NCI-H187 treated with DMSO at 0.1 percent for 48 hours (cell line): ENCODE measurements around the gene MASTL.
"Not testable (repeated sequence)": the region's sequence is repeated elsewhere in the genome, so short reads cannot be mapped to it uniquely, and the experiment has no call there.

ENCODE experiments used
- DNase-seq: peaks from one replicate; lab custom pipeline; 2025; lab: John Stamatoyannopoulos, UW

Gene MASTL

DNA sequence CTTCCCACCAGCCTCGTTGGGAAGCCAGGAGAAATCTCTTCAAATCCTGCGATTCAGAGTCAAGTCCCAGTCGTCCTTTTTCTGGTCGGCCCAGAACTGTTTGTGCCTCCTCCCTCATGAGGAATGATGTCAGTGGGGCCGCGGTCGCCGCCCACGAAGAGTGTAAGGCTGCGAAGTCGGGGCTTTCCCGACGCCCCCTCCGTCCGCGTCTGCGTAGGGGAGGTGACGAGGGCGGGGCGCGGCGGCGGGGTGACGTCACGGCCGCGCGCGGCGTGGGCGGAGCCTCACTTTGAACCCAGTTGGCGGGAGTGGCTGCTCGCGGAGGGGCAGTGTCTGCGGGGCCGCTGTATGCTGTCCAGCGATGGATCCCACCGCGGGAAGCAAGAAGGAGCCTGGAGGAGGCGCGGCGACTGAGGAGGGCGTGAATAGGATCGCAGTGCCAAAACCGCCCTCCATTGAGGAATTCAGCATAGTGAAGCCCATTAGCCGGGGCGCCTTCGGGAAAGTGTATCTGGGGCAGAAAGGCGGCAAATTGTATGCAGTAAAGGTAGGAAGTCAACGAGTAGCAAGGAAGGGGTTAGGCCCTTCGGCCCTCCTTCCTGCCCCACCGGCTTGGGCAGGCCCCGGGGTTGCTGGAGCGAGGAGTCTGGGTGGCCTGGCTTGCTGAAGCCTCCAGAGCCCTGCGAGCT lies at the start of gene MASTL:
Gene MASTL (plus strand): TSS at position 287 of the 689 bp plus-strand sequence. CDS start 75 bp downstream, at position 362.
- DNase-seq = no peak

DNA sequence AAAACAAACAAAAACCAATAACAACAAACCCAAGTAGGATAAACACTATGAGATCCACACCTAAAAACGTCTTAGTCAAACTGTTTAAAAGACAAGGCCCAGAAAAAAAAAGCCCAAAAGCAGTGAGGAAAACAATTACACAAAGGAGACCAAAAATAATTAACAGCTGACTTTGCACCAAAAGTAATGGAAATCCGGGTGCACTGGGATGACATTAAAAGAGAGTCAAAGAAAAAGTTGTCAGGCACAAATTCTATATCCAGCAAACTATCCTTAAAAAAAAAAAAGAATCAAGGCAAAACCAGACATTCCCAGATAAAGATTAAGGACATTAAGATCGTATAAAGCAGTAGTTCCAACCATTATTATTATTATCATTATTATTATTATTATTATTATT lies 47.0 kb upstream of the MASTL start:
- DNase-seq = no peak

DNA sequence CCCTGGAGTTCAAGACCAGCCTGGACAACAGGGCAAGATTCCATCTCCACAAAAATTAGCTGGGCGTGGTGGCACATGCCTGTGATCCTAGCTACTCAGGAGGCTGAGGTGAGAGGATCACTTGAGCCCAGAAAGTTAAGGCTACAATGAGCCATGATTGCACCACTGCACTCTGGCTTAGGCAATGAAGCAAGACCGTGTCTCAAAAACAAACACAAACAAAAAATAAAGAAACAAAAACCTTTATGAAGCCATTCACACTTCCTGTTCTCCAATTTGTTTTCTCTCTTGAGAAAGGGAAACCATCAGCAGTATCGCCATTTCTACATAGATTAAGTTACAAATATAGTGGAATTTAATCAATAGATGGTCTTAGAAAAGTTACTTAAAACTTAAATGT lies 20.8 kb upstream of the MASTL start:
- DNase-seq = no peak

DNA sequence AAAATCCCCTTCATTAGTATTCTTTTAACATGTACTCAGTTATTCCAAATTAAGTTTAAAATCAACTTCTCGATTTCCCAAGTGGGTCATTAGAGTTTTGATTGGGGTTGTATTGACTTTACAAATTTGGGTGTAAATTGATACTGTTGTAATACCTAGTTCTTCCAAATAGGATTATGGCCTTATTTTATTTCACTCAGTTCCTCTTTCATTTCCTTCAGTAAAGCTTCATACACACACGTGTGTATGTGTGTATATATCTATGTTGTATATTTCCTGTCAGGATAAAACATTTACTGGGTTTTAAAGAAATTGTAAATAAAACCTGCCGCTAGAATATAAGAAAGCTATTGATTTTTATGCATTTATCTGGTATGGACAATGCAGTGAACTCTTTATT lies 16.9 kb upstream of the MASTL start:
- no peak for DNase-seq

DNA sequence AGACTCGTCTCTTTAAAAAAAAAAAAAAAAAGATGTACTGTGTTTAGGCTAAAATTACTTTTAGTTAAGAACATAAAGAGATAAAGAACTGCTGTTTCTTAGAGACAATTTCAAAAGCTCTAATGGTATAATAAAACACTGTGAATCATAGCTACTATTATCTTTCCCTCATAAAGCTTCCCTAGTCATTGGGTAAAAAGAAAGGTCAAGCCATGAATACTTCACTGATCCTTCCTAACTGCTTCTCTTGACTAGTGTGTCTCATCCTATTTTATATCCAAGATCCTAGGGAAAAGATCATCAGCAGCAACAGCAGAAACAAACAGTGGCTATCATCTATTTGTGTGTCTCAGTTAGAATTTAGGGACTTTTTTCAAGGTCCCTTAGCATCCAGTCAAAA lies 11.5 kb upstream of the MASTL start:
- DNase-seq = no peak

DNA sequence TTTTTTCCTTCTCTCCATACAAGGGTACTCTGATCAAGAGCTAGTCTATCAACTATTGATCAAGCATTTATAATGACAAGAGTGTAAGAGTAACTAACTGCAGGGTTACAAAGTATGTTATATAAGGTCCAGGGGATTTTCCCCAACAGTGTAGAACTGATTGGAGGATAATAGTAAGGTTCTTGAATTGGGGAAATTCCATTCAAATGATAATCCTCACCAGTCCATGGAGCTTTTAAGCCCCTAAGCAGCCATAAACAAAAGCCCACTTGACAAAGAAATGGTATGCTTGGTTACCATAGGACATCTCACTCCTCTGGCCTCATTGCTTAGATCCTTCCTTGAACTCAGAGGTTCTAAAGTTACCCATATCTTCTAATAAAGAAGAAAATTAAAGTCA lies 9.2 kb upstream of the MASTL start:
- DNase-seq = no peak

DNA sequence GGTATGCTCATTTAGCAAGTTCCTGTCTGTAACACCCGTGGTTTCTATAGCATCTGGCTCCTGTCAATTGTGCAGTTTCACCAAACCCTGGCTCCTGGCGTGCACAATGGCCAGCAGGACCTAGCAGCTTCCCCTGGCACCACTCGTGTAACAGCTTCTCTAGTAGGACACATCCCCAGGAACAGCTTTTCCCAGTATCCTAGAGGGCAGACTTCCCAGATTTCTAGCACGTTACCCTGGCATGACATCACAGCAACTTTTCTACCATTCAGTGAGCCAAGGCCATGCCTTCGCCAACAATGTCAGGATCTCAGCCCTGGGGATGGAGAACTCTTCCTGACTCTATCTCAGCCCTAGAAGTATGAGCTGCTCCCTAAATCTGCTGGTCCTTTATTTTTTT lies 7.5 kb upstream of the MASTL start:
- DNase-seq = no peak

DNA sequence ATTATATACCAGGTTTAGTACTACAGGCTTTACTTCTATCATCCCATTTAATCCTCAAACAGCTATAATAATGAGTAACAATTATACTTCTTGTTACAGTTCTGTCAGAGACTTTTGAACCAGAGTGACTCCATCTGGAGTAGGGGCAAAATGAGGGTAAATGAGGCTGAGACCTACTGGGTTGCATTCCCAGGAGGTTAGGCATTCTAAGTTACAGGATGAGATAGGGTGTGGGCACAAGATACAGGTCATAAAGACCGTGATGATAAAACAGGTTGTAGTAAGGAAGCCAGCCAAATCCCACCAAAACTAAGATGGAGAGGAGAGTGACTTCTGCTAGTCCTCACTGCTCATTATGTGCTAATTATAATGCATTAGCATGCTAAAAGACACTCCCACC lies 4.9 kb upstream of the MASTL start:
- DNase-seq = no peak

DNA sequence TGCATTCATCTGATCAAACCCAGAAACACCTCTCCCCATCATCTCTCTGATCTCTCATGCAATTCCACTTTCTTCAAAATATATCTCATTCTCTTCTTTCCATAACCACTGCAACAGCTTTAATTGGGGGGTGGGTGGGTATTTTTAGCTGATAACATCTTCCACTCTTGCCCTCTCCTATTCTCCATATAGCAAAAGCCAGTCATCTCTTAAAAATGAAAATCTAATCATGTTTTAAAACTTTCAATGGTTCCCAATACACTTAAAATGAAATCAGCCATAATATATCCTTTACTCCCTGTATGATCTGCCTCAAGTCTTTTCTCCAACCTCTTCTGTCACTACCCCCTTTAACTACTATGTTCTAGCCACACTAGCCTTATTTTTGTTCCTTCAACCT lies 2.5 kb upstream of the MASTL start:
- no peak for DNase-seq

DNA sequence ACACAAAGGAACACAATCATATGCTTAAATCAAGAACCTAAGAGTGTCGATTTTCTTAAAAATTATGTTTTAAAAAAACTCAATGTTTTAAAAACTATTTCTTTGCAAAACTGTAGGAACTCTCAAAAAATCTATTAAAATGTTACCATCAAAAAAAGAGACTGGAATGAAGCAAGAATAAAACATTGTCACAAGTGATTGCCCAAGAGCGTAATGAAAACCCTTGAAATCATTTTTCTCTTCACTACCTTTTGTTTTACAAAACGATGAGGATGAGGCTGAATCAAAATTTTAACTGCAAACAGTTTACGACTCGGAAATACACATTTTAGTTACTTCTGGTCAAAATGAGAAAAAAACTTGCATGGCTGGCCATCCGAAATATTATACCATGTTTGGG lies 1.8 kb upstream of the MASTL start:
- DNase-seq = no peak

DNA sequence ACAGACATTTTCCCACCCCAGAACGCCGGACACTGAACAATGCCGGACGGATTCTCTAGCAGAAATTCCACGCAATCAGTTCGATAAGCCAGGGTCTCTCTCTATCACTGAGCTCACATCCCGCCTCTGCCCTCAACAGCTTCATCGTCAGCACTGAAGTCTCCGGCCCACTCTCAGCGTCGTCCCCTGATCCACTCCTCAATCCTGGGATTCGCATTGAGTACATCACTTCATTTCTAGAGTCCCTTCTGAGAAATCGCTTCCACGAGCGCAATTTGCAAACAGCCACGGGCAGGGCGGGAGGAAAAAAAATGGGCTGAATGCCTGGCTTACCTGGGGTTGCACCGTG lies 1.3 kb upstream of the MASTL start:
- DNase-seq = no peak

DNA sequence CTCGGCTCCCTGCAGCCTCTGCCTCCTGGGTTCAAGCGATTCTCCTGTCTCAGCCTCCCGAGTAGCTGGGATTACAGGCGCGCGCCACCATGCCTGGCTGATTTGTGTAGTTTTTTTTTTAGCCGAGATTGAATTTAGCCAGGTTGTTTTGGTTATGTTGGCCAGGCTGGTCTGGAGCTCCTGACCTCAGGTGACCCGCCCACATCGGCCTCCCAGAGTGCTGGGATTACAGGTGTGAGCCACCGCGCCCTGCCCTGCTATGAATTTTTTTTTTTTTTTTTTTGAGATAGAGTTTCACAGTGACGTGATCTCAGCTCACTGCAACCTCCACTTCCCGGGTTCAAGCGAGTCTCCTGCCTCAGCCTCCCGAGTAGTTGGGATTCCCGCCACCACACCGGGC lies 1.4 kb downstream of the MASTL start:
- not testable (repeated sequence) for DNase-seq

DNA sequence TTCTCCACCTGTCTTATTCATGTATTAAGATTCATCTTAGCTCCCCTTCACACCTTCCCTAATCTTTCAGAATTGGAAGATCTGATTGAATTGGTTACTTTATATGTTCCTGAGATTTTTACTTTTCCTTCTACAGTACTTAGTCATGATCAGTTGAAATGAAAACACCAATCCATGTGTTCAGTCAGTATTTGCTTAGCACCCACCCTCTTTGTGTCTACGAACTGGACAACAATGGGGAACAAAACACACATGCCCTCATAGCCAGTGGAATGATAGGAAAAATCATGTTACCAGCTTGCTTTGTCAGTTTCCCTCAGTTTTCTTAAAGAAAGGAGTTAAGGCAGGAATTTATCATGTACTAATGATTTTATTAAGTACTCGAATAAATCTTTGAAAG lies 2.0 kb downstream of the MASTL start:
- DNase-seq = no peak

DNA sequence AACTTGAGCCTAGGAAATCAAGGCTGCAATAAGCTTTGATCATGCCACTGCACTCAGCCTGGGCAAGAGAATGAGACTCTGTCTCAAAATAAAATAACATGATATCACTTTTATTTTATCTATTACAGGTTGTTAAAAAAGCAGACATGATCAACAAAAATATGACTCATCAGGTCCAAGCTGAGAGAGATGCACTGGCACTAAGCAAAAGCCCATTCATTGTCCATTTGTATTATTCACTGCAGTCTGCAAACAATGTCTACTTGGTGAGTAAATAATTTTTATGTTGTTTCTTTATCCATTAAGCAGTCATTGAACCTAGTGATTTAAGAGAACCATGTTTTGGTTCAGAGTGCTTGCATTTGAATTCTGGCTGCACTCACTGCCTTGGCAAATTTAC lies 3.3 kb downstream of the MASTL start:
- DNase-seq = no peak

DNA sequence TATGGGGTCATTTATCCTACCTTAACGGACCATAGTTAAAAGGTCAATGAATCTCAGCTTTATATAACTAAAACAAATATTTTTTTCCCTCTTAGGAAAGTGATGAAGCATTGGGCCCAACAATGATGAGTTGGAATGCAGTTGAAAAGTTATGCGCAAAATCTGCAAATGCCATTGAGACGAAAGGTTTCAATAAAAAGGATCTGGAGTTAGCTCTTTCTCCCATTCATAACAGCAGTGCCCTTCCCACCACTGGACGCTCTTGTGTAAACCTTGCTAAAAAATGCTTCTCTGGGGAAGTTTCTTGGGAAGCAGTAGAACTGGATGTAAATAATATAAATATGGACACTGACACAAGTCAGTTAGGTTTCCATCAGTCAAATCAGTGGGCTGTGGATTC lies 14.7 kb downstream of the MASTL start:
- no peak for DNase-seq

DNA sequence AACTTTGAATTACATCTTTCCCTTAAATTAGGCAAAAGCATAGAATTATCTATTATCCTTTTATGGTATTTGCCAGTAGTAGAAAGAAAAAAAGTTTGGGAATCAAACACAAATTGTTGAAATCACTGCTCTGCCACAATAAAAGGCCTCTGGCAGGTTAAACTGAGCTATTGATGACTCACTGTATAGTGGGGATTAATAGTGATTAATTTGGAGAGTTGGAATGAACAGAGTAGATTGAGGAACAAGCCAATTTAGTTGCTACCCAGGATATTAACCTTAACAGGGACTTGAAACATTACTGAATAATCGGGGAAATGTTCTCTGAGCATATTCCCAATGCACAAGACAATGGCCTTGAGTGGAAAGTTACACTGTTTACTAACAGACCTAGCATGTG lies 33.1 kb downstream of the MASTL start:
- DNase-seq = no peak

DNA sequence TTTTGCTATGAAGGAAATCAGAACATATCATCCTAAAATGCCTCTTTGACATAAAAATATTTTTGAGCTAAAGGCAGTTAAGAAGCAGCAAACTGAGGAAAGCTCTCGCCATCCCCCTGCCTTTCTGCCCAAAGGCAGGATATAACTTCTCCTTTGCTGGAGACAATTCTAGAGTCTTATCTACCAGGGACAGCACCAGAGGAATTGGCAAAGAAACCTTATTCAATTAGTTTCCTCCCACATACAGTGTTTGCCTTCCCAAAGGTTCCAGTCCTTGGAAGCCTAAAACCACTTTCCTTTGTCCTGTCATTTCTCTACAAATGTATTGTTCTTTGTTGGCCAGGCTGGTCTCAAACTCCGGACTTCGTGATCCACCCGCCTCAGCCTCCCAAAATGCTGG lies 33.7 kb downstream of the MASTL start:
- no peak for DNase-seq

DNA sequence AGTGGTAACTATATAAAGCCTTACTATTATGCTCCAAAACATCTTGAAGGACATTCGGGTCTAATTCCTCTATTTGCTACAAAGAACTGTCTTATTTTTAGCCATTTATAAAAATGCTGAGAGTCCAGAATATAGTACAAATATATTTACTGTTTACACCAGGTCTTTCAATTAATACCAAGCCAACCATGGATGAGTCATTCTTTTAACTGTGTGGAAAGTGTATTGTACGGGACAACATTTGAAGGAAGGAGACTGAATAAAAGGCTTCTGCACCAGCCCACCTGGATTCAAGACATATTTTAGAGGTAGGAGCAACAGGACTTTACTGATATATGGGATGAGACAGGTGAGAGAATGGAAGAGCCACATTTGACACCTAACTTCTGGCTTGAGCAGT lies 35.4 kb downstream of the MASTL start:
- DNase-seq = no peak

DNA sequence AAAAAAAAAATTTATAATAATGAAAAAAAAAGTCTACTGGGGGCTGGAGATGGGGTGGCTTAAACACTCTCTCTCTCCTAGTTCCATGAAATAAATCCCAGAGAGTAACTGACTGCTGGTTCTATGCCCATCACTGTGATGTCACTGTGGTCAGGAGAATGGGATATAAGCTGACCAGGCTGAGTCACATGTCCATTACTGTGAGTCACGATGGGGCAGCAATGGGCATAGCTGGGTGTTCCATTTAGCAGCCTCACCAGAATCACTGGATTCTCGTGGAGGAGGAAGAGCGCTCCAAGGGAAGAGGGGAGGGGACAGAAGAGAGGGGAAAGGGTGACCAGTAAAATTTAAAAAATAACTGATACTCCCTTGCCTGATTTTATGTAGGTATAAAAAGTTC lies 37.1 kb downstream of the MASTL start:
- DNase-seq = no peak

DNA sequence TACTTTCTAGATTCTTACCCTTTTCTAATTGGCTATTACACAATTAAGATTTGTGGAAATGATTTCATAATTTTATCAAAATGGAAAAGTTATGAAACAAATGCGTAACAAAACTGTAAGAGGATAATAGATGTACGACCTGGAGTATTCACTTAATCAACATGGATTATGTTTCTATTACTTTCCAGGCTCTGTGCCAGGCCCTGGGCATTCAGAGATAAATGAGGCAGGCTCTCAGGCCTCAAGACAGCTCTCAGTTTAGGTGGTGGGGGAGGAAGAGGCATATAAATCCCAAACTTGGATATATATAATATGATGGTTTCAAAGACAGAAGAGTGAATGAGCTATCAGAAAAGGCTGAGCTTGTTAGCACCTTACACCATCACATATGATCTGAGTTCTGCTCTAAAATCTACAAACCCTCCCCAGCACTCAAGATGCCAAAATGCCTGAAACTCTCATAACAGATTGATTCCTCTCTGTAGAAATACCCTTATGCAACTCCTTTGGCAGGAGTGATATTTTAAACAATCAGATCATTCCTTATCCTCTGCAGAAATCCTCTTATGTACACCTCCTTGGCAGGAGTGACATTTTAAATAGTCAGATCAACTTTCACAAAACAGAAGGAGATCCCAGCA lies 42.9 kb downstream of the MASTL start:
- no peak for DNase-seq

DNA sequence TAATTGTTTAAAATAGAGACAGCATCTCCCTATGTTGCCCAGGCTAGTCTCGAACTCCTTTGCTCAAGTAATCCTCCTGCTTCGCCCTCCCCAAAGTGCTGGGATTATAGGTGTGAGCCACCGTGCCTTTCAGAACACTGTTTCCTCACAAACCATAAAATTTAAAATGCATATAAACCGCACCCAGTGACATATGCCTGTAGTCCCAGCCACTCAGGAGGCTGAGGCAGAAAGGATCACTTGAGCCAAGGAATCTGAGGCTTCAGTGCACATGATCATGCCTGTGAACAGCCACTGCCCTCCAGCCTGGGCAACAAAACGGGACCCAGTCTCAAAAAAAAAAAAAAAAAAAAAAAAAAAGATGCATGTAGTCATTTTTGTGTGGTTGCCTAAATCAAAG lies 48.7 kb downstream of the MASTL start:
- DNase-seq = no peak

DNA sequence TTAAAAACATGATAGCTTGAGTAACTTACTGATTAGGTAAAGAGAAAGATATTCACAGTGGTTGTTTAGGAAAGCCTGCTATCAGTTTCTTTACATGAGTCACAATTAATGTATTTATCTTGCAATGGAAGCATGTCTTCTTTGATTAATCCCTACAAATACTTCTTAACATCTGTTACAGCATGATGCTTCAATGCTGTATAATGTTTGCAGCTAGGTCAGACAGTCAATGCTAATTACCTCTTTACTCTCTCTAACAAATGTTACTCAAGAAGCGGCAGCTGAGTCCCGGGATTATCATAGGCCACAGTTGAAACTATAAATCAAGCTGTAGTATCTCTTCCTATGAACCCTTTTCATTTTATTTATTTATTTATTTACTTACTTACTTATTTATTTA lies 52.2 kb downstream of the MASTL start:
- no peak for DNase-seq

DNA sequence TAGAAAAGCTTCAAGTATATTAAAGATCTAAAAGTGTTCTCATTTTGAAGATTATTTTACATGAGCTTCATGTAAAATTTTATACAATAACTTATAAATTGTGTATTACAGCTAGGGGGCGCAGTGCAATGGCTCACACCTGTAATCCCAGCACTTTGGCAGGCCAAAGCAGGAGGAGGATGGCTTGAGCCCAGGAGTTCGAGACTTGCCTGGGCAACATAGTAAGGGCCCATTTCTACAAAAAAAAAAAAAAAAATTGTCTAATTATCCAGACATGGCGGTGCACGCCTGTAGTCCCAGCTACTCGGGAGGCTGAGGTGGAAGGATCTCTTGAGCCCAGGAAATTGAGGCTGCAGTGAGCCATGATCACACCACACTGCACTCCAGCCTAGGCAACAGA lies 68.8 kb downstream of the MASTL start:
- DNase-seq = no peak

DNA sequence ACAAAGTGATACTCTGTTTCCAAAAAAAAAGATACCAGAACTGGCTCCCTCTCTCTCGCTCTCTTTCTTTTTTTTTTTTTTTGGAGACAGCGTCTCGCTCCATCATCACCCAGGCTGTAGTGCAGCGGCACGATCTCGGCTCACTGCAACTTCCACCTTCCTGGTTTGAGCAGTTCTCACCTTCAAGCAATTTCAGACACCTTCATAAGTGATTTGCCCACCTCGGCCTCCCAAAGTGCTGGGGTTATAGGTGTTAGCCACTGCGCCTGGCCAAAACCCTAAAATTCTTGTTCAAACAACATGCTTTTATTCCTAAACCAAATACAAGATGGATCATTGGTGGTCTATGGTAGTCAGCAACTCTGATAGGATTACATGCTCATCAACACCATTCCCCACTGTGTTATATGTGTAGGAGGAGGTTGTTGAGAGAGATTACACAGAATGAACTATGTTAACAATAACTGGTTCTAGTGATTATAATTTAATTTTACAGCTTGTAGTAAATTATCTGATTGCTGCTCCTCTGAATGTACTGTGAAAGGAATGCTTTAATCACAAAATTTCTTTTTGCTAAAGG lies 69.9 kb downstream of the MASTL start:
- DNase-seq = no peak
